ENCODE measurements around the gene MAGEF1.

MAGEF1 gene, protein sequence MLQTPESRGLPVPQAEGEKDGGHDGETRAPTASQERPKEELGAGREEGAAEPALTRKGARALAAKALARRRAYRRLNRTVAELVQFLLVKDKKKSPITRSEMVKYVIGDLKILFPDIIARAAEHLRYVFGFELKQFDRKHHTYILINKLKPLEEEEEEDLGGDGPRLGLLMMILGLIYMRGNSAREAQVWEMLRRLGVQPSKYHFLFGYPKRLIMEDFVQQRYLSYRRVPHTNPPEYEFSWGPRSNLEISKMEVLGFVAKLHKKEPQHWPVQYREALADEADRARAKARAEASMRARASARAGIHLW

GRCh38 chr3:184711493-184712247 lies at the start of gene MAGEF1:
Gene MAGEF1, minus strand, starts transcription at chr3:184712064. Its CDS starts 243 bp downstream, at chr3:184711821.
- Mint-ChIP-seq H3K27ac (peak within 1 kb of the TSS; percentile 95), H3K36me3 (peaks cover 7% of the 10 kb centered on the region), H3K9me3 (no peaks in the 10 kb centered on the region), H3K4me1 (peaks cover 36% of the 10 kb centered on the region), H3K27me3 (no peaks in the 10 kb centered on the region), H3K4me3 (peak within 1 kb of the TSS; percentile 97)

- H3K4me3 Mint-ChIP-seq: no peak overlapping the region
- H3K36me3 Mint-ChIP-seq: no peaks in the 10 kb centered on the region
- no peak overlapping the region for H3K27ac Mint-ChIP-seq
- H3K27me3 Mint-ChIP-seq: peaks cover 1% of the 10 kb centered on the region
- H3K4me1 Mint-ChIP-seq: no peaks in the 10 kb centered on the region
- H3K9me3 Mint-ChIP-seq: no peaks in the 10 kb centered on the region
Measured at GRCh38 chr3:184761075-184761841, 49.4 kb upstream of the MAGEF1 start.

GRCh38 chr3:184760337-184761074 lies 48.6 kb upstream of the MAGEF1 start:
- Mint-ChIP-seq H3K4me3 (no peak overlapping the region), H3K4me1 (no peaks in the 10 kb centered on the region), H3K9me3 (no peaks in the 10 kb centered on the region), H3K36me3 (no peaks in the 10 kb centered on the region), H3K27ac (no peak overlapping the region), H3K27me3 (peaks cover 1% of the 10 kb centered on the region)

DNA sequence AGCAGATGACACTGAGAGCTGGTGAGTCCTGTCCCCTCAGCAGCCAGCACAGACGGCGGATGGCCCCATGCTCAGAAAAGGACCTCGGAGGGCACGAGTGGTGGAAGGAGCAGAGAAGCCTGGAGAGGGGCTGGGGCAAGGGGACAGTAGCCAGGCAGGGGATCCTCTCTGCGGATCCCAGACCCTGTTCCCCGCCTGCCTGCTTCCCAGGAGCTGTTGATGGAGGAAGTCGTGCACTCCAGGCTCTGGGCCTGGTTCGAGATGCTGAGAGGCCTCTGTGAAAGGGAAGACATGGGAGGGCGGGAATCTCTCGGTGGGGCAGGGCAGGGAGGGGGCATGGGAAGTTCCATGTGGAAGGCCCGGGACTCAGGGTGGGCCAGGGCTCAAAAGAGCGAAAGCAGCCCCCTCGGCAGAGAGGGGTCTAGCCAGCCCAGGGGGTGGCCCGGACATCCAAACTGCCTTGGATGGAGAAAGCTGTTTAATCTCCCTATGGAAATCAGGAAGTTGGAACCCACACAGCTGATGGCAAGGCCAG lies 47.9 kb upstream of the MAGEF1 start:
- no peaks in the 10 kb centered on the region for H3K9me3 Mint-ChIP-seq
- H3K4me3 Mint-ChIP-seq: no peak overlapping the region
- H3K27ac Mint-ChIP-seq: no peak overlapping the region
- no peaks in the 10 kb centered on the region for H3K4me1 Mint-ChIP-seq
- H3K27me3 Mint-ChIP-seq: peaks cover 1% of the 10 kb centered on the region
- H3K36me3 Mint-ChIP-seq: no peaks in the 10 kb centered on the region

DNA sequence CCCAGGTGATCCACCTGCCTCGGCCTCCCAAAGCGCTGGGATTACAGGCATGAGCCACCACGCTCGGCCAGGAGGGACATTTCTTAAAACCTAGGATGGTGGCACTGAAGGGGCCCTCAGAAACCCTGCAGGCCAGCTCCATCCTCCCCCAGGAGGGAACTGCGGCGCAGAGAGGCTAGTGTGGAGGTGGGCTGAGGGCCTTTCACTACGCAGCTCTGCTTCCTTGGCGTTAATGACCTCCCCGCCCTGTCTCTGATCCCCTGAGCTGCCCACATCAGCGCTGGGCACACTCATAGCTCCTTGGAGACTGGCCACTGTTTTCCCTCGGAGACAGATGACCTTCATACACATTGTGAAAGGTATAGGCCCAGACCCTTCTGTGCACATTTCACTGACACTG lies 46.2 kb upstream of the MAGEF1 start:
- H3K27ac Mint-ChIP-seq: no peak overlapping the region
- no peaks in the 10 kb centered on the region for H3K9me3 Mint-ChIP-seq
- H3K27me3 Mint-ChIP-seq: no peaks in the 10 kb centered on the region
- no peak overlapping the region for H3K4me3 Mint-ChIP-seq
- no peaks in the 10 kb centered on the region for H3K36me3 Mint-ChIP-seq
- no peaks in the 10 kb centered on the region for H3K4me1 Mint-ChIP-seq

DNA sequence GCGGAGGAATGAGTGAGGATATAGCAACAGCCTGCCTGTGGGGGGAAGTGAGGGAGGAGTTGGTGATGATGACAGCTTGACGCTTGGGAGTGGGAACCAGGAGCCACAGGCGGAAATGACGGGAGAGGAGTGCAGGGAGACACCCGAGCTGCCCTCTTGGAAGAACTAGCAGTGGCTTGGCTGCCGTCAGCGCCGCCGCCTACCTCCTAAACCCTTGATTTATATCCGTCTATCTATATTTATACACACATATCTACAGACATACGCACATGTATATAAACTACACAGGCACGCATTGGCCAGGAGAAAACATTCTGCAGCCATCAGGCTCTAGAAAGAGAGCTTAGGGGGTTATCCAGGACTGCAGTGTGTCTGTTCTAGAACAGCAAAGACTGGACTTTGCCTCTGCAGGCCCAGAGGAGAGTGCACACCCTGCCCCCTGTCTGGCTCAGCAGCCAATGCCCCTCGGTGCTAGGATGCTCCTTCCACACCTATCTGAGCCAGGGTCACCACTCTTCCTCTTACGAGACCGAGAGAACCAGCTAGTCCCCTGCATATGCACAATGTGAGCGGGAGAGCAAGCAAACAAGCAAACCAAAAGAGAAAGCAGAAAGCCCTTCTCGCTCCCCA lies 45.3 kb upstream of the MAGEF1 start:
- H3K4me3 Mint-ChIP-seq: no peak overlapping the region
- H3K9me3 Mint-ChIP-seq: no peaks in the 10 kb centered on the region
- H3K27ac Mint-ChIP-seq: no peak overlapping the region
- H3K36me3 Mint-ChIP-seq: no peaks in the 10 kb centered on the region
- H3K4me1 Mint-ChIP-seq: no peaks in the 10 kb centered on the region
- H3K27me3 Mint-ChIP-seq: no peaks in the 10 kb centered on the region

DNA sequence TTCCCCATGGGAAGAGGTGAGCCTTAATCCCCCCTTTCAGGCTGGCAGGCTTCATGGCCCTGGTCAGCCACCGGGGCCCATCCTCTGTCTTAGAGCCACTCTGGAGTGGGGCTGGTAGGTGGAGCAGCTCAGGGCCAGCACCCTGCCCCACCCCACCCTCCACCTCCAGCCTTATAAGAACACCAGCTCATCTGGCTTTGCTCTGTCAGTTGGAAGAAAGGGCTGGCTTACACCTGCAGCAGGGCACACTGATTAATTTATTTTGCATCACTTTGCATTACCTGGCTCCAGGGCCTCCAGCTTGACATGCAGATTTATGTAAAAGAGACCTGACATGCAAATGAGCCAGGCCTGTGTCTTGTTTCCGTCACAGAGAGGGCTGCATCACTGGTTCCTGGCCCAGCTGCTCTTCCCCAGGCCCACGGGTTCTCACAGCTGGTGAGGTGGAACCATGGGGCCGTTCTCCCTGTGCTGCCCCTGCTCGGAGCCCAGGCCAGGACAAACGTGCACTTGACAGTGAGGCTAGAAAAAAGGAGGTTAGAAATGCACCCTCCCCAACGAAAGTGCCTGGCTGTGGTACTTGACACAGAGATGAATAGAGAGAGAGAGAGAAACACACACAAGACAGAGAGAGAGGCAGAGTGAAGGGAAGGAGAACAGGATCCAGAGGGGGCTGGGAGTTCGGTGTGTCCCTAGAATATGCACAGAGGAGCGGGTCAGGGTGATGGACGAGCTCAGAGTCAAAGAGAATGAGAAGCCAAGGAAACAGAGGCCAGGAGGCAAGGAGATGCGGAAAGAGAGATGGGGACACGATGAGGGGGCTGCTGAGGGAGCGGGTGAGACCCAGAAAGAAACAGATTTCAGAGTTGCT lies 44.5 kb upstream of the MAGEF1 start:
- no peak overlapping the region for H3K27ac Mint-ChIP-seq
- H3K36me3 Mint-ChIP-seq: no peaks in the 10 kb centered on the region
- H3K9me3 Mint-ChIP-seq: no peaks in the 10 kb centered on the region
- H3K4me3 Mint-ChIP-seq: no peak overlapping the region
- H3K4me1 Mint-ChIP-seq: no peaks in the 10 kb centered on the region
- H3K27me3 Mint-ChIP-seq: no peaks in the 10 kb centered on the region

DNA sequence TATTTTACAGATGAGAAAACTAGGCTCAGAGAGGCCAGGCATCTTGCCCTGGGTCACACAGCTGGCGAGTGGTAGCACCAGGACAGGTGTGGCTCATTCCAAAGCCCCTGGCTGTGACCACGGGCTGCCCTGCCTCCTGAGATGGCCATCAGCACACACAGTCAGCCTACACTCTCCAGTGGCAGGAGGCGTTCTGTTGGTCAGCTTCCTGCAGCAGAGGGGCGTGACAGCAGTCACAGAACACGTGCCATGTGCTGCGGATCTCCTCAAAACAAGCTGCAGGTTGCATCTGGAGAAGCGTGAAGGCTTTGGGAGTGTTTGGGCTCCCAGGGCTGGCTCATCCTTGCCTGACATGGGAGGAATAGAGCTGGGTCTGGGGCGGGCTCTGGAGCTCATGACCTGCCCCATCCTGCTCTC lies 43.5 kb upstream of the MAGEF1 start:
- Mint-ChIP-seq H3K4me1 (no peaks in the 10 kb centered on the region), H3K9me3 (no peaks in the 10 kb centered on the region), H3K27ac (no peak overlapping the region), H3K4me3 (no peak overlapping the region), H3K27me3 (no peaks in the 10 kb centered on the region), H3K36me3 (no peaks in the 10 kb centered on the region)

DNA sequence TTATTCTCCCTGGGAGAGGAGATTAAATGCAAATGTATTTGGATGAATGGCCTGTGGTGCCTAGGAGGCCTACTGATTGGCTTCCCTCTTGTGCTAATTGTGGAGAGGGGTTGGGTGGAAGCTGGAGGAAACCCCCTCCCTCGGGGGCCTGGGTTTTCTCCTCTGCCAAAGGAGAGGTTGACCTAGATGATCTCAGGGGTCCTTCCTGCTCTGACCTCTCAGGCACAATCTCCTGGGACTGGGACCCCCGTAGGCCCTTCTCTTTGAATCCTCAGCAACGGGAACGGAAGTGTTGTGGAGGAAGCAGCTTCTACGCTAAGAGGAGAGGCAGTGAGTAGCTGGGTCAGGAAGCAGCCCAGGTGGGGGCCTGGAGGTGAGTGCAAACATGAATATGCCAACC lies 40.5 kb upstream of the MAGEF1 start:
- Mint-ChIP-seq H3K4me1 (no peaks in the 10 kb centered on the region), H3K27ac (no peak overlapping the region), H3K4me3 (no peak overlapping the region), H3K36me3 (no peaks in the 10 kb centered on the region), H3K27me3 (peaks cover 9% of the 10 kb centered on the region), H3K9me3 (no peaks in the 10 kb centered on the region)

GRCh38 chr3:184751204-184752040 lies 39.6 kb upstream of the MAGEF1 start:
- no peaks in the 10 kb centered on the region for H3K9me3 Mint-ChIP-seq
- H3K27me3 Mint-ChIP-seq: peaks cover 9% of the 10 kb centered on the region
- no peaks in the 10 kb centered on the region for H3K4me1 Mint-ChIP-seq
- no peak overlapping the region for H3K4me3 Mint-ChIP-seq
- no peaks in the 10 kb centered on the region for H3K36me3 Mint-ChIP-seq
- H3K27ac Mint-ChIP-seq: no peak overlapping the region

- H3K4me3 Mint-ChIP-seq: no peak overlapping the region
- H3K27me3 Mint-ChIP-seq: peaks cover 9% of the 10 kb centered on the region
- H3K27ac Mint-ChIP-seq: no peak overlapping the region
- no peaks in the 10 kb centered on the region for H3K9me3 Mint-ChIP-seq
- H3K4me1 Mint-ChIP-seq: no peaks in the 10 kb centered on the region
- H3K36me3 Mint-ChIP-seq: no peaks in the 10 kb centered on the region
Measured at GRCh38 chr3:184750349-184751083, 38.7 kb upstream of the MAGEF1 start.

DNA sequence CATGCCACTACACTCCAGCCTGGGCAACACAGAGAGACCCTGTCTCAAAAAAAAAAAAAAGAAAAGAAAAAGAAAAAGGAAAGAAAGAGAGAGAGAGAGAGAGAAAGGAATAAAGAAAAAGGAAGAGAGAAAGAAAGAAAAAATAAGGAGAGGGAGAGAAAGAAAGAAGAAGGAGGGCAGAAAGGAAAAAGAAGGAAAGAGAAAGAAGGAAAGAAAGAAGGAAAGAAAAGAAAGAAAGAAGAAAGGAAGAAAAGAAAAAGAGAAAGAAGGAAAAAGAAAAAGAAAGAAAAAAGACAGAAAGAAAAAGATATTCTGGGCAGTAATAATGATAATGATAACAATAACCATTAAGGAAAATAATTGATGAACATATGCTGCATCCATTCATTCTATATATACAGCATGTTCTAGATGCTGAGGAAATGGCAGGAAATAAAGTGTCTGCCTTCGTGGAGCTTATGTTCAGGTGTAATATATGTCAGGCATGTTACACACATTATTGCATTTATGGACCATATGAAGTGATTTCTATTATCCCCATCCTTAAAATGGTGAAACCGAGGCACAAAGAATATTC lies 37.4 kb upstream of the MAGEF1 start:
- H3K4me1 Mint-ChIP-seq: no peaks in the 10 kb centered on the region
- H3K27ac Mint-ChIP-seq: no peak overlapping the region
- peaks cover 9% of the 10 kb centered on the region for H3K27me3 Mint-ChIP-seq
- H3K4me3 Mint-ChIP-seq: no peak overlapping the region
- H3K9me3 Mint-ChIP-seq: no peaks in the 10 kb centered on the region
- no peaks in the 10 kb centered on the region for H3K36me3 Mint-ChIP-seq

Measured in activated naive CD4-positive, alpha-beta T cell treated with anti-CD3 and anti-CD28 coated beads, Interleukin-2, amount 50 U/mL, for 24 hours (primary cell).